B cell (primary cell): ENCODE measurements around the gene USP44. TPM values are rescaled to one million over a fixed set of nuclear protein-coding genes. Genes with fewer than 3 reads are reported as not detected.

Experiments used
- ATAC-seq: fragments of 200-7000 bp; cut with Tn5 transposase; one replicate; pipeline ENCODE4 v1.10.0; 2021; ENCODE audit warnings: low read depth, mild to moderate bottlenecking, moderate number of reproducible peaks, moderate library complexity
- CTCF ChIA-PET: fragments of 350-600 bp; sonication (Branson Sonifier 250); formaldehyde crosslinking; loops from one replicate; lab custom pipeline; 2021; ENCODE audit warnings: antibody characterized with exemption, inconsistent platforms; lab: Charles Lee
- POLR2A ChIA-PET: fragments of 350-600 bp; sonication (Branson Sonifier 250); formaldehyde crosslinking; loops from one replicate; lab custom pipeline; 2021; ENCODE audit warnings: antibody characterized with exemption; lab: Charles Lee
- DNase-seq: peaks from one replicate; pipeline ENCODE4 v3.0.0; 2013
- H2AFZ ChIP-seq: 2 replicates; pipeline ENCODE4 v1.6.1; 2012; ENCODE audit warnings: mild to moderate bottlenecking, low read depth, low read length; ENCODE audit not compliant: insufficient read depth, poor library complexity, severe bottlenecking
- H3K27ac ChIP-seq, 2 donors: 1 replicate in 1 of 2; 2 replicates in 1 of 2; pipeline ENCODE4 v1.5.1; 2012 to 2013; ENCODE audit warnings: low read length in 2 of 2, mild to moderate bottlenecking in 2 of 2, moderate library complexity in 1 of 2
- H3K27me3 ChIP-seq, 4 experiments: fragments of 200-600 bp in 1 of 4; sonication (generic) in 1 of 4; replicated peaks in 1 of 4; 1 replicate in 2 of 4; 2 replicates in 2 of 4; pipeline versions ENCODE4 v1.6.1 to v1.7.0; 2013 to 2016; ENCODE audit warnings: low read length in 3 of 4, mild to moderate bottlenecking in 2 of 4, mixed read lengths in 1 of 4, moderate library complexity in 1 of 4; ENCODE audit not compliant: insufficient read depth in 4 of 4, control insufficient read depth in 3 of 4; ENCODE audit errors: control extremely low read depth in 1 of 4
- H3K36me3 ChIP-seq, 2 experiments: replicated peaks in 1 of 2; 1 replicate in 1 of 2; 2 replicates in 1 of 2; pipeline versions ENCODE4 v1.6.1 to v1.7.1; 2013; ENCODE audit warnings: low read length in 1 of 2; ENCODE audit not compliant: insufficient read depth in 2 of 2, control insufficient read depth in 1 of 2; ENCODE audit errors: control extremely low read depth in 1 of 2, extremely low read depth in 1 of 2
- H3K4me1 ChIP-seq, 2 donors: fragments of 200-600 bp in 1 of 2; sonication (generic) in 1 of 2; 1 replicate in 1 of 2; 2 replicates in 1 of 2; pipeline versions ENCODE4 v1.5.1 to v1.6.1; 2013 to 2017; ENCODE audit warnings: low read length in 2 of 2; ENCODE audit not compliant: control insufficient read depth in 2 of 2, insufficient read depth in 2 of 2
- H3K4me2 ChIP-seq: replicated peaks from 2 replicates; pipeline ENCODE3; 2012; ENCODE audit warnings: mild to moderate bottlenecking, low read depth, low read length; ENCODE audit not compliant: poor library complexity, severe bottlenecking
- H3K4me3 ChIP-seq, 5 experiments: fragments of 200-600 bp in 1 of 5; sonication (generic) in 1 of 5; 1 replicate in 3 of 5; 2 replicates in 2 of 5; pipeline versions ENCODE4 v1.5.1 to v1.7.0; 2011 to 2016; ENCODE audit warnings: low read length in 4 of 5, mild to moderate bottlenecking in 4 of 5, low read depth in 2 of 5, control low read depth in 1 of 5, moderate library complexity in 1 of 5; ENCODE audit not compliant: insufficient read depth in 1 of 5; ENCODE audit errors: control extremely low read depth in 1 of 5, extremely low read depth in 1 of 5
- H3K79me2 ChIP-seq: fragments of 200-600 bp; sonication (generic); one replicate; pipeline ENCODE4 v1.6.0; 2016; ENCODE audit warnings: low read length; ENCODE audit not compliant: control insufficient read depth, insufficient read depth
- H3K9ac ChIP-seq: fragments of 200-600 bp; sonication (generic); 2 replicates; pipeline ENCODE4 v1.6.1; 2017; ENCODE audit warnings: mild to moderate bottlenecking, low read length, moderate library complexity
- H3K9me3 ChIP-seq, 3 donors: one replicate each; pipeline versions ENCODE4 v1.6.1 to v1.7.1; 2013; ENCODE audit warnings: low read length in 2 of 3; ENCODE audit not compliant: control insufficient read depth in 2 of 3, insufficient read depth in 1 of 3; ENCODE audit errors: control extremely low read depth in 1 of 3
- H4K20me1 ChIP-seq: 2 replicates; pipeline ENCODE4 v1.6.0; 2012; ENCODE audit warnings: mild to moderate bottlenecking, low read length; ENCODE audit not compliant: insufficient read depth, control insufficient read depth, poor library complexity, severe bottlenecking
- H3K27ac Mint-ChIP-seq: one replicate; pipeline ENCODE4 v1.8.0; 2021; ENCODE audit warnings: mixed read lengths
- H3K27me3 Mint-ChIP-seq: one replicate; pipeline ENCODE4 v1.8.0; 2021; ENCODE audit warnings: mixed read lengths
- H3K4me1 Mint-ChIP-seq: one replicate; pipeline ENCODE4 v1.8.0; 2021; ENCODE audit warnings: mixed read lengths
- H3K4me3 Mint-ChIP-seq: one replicate; pipeline ENCODE4 v1.8.0; 2021; ENCODE audit warnings: mixed read lengths
- H3K9me3 Mint-ChIP-seq: one replicate; pipeline ENCODE4 v1.8.0; 2022; ENCODE audit warnings: mixed read lengths; ENCODE audit not compliant: insufficient read depth
- EZH2 ChIP-seq: IDR thresholded peaks from 2 replicates; pipeline ENCODE4 v1.6.1; 2012; ENCODE audit warnings: borderline replicate concordance, low read depth, mild to moderate bottlenecking, moderate library complexity, low read length; ENCODE audit not compliant: insufficient read depth, poor library complexity, severe bottlenecking
- WGBS: methylation state at CpG from one replicate; pipeline ENCODE4 v1.1.5; 2013; ENCODE audit warnings: missing lambda C conversion rate; ENCODE audit not compliant: insufficient coverage; 5-methylcytosine and 5-hydroxymethylcytosine counted together
- intact Hi-C: fragments of 100-400 bp; cut with micrococcal nuclease; formaldehyde crosslinking; loops from one replicate; pipeline ENCODE4 v1.10.0; 2022
- polyA plus RNA-seq: library from polyadenylated mRNA; depleted of rRNA; stranded (reverse); fragments of >200 nt; gene quantifications from 2 replicates; pipeline ENCODE4 v1.2.3, GENCODE V29; 2012
- total RNA-seq, 2 donors: library from RNA; stranded (reverse); fragments of 120-200 nt in 1 of 2; gene quantifications; 1 replicate in 1 of 2; 2 replicates in 1 of 2; pipeline versions ENCODE4 v1.2.3 to v1.2.4, GENCODE V29; 2013 to 2022
- TF ChIP-seq, protein P1 (sequence below): fragments of 200-600 bp; IDR thresholded peaks from one replicate; pipeline ENCODE4 v1.8.0; 2022; ENCODE audit warnings: antibody characterized with exemption, mild to moderate bottlenecking

Gene USP44
- total and polyA plus RNA-seq, 2 donors (not counting 1 experiment from before 2014, with no cell fraction given) = 2.5 to 7.1 TPM

DNA sequence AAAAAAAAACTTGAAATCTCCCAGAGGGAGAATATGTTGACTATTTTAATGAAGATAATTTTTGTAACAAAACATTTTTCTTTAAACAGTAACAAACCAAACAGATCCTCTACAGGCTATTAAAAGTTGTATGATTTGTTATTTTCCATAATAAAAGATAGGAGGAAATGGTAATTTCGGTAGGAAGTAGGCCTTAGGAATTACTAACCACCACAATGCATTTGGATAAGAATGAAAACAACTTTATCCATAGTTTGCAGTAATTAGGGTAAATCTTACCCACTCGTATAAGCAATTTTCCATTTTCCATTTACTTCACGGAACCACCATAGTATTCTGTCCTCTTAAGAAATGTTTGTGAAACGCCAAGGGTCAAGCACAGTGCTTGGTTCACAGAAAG, 6.0 kb downstream of the USP44 start:
- Mint-ChIP-seq H3K9me3 (no peaks in the 10 kb centered on the region), H3K27me3 (peaks cover 6% of the 10 kb centered on the region), H3K27ac (no peak overlapping the region), H3K4me1 (peaks cover 22% of the 10 kb centered on the region), H3K4me3 (no peak overlapping the region)
- no peak for TF ChIP-seq EZH2
- TF ChIP-seq, protein P1, sequence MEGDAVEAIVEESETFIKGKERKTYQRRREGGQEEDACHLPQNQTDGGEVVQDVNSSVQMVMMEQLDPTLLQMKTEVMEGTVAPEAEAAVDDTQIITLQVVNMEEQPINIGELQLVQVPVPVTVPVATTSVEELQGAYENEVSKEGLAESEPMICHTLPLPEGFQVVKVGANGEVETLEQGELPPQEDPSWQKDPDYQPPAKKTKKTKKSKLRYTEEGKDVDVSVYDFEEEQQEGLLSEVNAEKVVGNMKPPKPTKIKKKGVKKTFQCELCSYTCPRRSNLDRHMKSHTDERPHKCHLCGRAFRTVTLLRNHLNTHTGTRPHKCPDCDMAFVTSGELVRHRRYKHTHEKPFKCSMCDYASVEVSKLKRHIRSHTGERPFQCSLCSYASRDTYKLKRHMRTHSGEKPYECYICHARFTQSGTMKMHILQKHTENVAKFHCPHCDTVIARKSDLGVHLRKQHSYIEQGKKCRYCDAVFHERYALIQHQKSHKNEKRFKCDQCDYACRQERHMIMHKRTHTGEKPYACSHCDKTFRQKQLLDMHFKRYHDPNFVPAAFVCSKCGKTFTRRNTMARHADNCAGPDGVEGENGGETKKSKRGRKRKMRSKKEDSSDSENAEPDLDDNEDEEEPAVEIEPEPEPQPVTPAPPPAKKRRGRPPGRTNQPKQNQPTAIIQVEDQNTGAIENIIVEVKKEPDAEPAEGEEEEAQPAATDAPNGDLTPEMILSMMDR = no peak
- intact Hi-C loops = loop anchor here (5.0 to 10.0 kb wide), 2 partner anchors 309 to 1868 kb away; partner anchors contain the start of genes CRADD and SNRPF
- no peaks in the 10 kb centered on the region for H3K36me3 ChIP-seq
- H3K4me1 ChIP-seq = peaks cover 8 to 12% of the 10 kb centered on the region in 2 donors
- ChIA-PET POLR2A (no interaction called here), CTCF (interaction anchor here (1.5 kb wide), 1 partner anchor 10 kb away, joined by 7 read pairs; no protein-coding TSS in a partner anchor)
- no peak overlapping the region for H3K4me3 ChIP-seq
- H3K27ac ChIP-seq = no peak overlapping the region
- H3K4me2 ChIP-seq = no peak overlapping the region
- WGBS = 100% methylated on average over 1 of the region's 4 CpGs
- no peaks in the 10 kb centered on the region for H3K79me2 ChIP-seq
- peaks cover 0 to 7% (median 0%) of the 10 kb centered on the region in 4 experiments for H3K27me3 ChIP-seq
- no peak overlapping the region for H2AFZ ChIP-seq
- H4K20me1 ChIP-seq = no peaks in the 10 kb centered on the region
- H3K9me3 ChIP-seq = peaks cover 0 to 8% (median 1%) of the 10 kb centered on the region in 3 donors
- no peak for DNase-seq
- no peak overlapping the region for H3K9ac ChIP-seq
- no peak for ATAC-seq

DNA sequence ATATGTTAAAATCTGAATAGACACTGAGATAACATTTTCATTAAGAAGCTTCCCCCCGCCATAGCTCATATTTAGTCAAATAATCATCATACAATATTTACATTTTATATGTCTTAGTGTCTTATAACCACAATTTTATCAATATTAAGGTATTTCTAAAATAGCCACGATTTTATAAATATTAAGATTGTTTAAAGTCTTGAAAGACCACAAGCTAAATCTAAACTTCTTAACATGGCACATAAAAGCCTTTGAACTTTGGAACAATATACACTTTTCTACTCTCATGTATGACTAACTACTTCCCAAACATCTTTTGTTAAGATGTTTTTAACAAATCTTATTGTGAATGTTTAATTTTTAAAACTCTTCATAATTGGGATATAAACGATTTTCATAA, 6.5 kb downstream of the USP44 start:
- no peak for TF ChIP-seq EZH2
- TF ChIP-seq, protein P1 = no peak
- no peak overlapping the region for H3K4me3 ChIP-seq
- no peaks in the 10 kb centered on the region for H3K36me3 ChIP-seq
- POLR2A ChIA-PET = no interaction called here
- no peak overlapping the region for H3K9ac ChIP-seq
- Mint-ChIP-seq H3K27me3 (peaks cover 6% of the 10 kb centered on the region), H3K9me3 (no peaks in the 10 kb centered on the region), H3K27ac (no peak overlapping the region), H3K4me1 (peaks cover 22% of the 10 kb centered on the region), H3K4me3 (no peak overlapping the region)
- peaks cover 0 to 5% (median 1%) of the 10 kb centered on the region in 3 donors for H3K9me3 ChIP-seq
- ATAC-seq (no peak), DNase-seq (no peak)
- no CpG with 5 or more reads among the region's 3 CpGs for WGBS
- H4K20me1 ChIP-seq = no peaks in the 10 kb centered on the region
- peaks cover 8 to 12% of the 10 kb centered on the region in 2 donors for H3K4me1 ChIP-seq
- H3K27me3 ChIP-seq = peaks cover 0 to 7% (median 0%) of the 10 kb centered on the region in 4 experiments
- no peak overlapping the region for H3K4me2 ChIP-seq
- no peak overlapping the region for H3K27ac ChIP-seq
- H3K79me2 ChIP-seq = no peaks in the 10 kb centered on the region
- no peak overlapping the region for H2AFZ ChIP-seq
- CTCF ChIA-PET = interaction anchor here (0.9 to 1.5 kb wide), 3 partner anchors 10 to 428 kb away, joined by 5 to 7 read pairs (median 6); no protein-coding TSS in a partner anchor
- intact Hi-C loops = loop anchor here (5.0 to 10.0 kb wide), 2 partner anchors 310 to 1867 kb away; partner anchors contain the start of genes CRADD and SNRPF
